ENCODE results near the gene FOXL1. TPM values are rescaled to one million over a fixed set of nuclear protein-coding genes. Genes with fewer than 3 reads are reported as not detected.

The FOXL1 gene
- total and polyA plus RNA-seq, 4 donors = 0.41 to 2.5 (median 1.4) TPM

GRCh38 chr16:86610779-86611524, 32.6 kb downstream of the FOXL1 start:
- Histone ChIP-seq H3K36me3 (ENCODE audit: control insufficient read depth in 4 of 4, insufficient read depth in 4 of 4, low read length in 4 of 4) (no peaks in the 10 kb centered on the region), H3K27me3 (ENCODE audit: control insufficient read depth in 3 of 3, insufficient read depth in 3 of 3, low read length in 2 of 3) (peaks cover 0 to 23% (median 13%) of the 10 kb centered on the region in 3 donors), H3K4me1 (ENCODE audit: control insufficient read depth in 5 of 5, insufficient read depth in 5 of 5, low read length in 5 of 5) (peaks cover 0 to 16% (median 13%) of the 10 kb centered on the region in 5 donors), H3K27ac (ENCODE audit: low read depth in 1 of 2, low read length in 1 of 2) (no peak overlapping the region), H3K9me3 (ENCODE audit: control insufficient read depth in 4 of 4, insufficient read depth in 3 of 4, low read length in 3 of 4) (no peaks in the 10 kb centered on the region), H3K4me3 (no peak overlapping the region), H3K9ac (ENCODE audit: insufficient read depth in 1 of 2, low read length in 2 of 2) (no peak overlapping the region)
- 65 to 76% methylated on average over 18 of the region's 18 CpGs for WGBS, 2 donors
- DNase-seq (no peak), ATAC-seq (ENCODE audit: insufficient read depth, low FRiP score) (no peak)
- TF ChIP-seq, protein P1, sequence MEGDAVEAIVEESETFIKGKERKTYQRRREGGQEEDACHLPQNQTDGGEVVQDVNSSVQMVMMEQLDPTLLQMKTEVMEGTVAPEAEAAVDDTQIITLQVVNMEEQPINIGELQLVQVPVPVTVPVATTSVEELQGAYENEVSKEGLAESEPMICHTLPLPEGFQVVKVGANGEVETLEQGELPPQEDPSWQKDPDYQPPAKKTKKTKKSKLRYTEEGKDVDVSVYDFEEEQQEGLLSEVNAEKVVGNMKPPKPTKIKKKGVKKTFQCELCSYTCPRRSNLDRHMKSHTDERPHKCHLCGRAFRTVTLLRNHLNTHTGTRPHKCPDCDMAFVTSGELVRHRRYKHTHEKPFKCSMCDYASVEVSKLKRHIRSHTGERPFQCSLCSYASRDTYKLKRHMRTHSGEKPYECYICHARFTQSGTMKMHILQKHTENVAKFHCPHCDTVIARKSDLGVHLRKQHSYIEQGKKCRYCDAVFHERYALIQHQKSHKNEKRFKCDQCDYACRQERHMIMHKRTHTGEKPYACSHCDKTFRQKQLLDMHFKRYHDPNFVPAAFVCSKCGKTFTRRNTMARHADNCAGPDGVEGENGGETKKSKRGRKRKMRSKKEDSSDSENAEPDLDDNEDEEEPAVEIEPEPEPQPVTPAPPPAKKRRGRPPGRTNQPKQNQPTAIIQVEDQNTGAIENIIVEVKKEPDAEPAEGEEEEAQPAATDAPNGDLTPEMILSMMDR (IDR thresholded peaks at IDR 0.05; ENCODE audit: control extremely low read depth, extremely low read depth) = no peak

GRCh38 chr16:86611525-86611855, 33.1 kb downstream of the FOXL1 start:
- Histone ChIP-seq H3K4me1 (ENCODE audit: control insufficient read depth in 5 of 5, insufficient read depth in 5 of 5, low read length in 5 of 5) (peaks cover 0 to 16% (median 13%) of the 10 kb centered on the region in 5 donors), H3K36me3 (ENCODE audit: control insufficient read depth in 4 of 4, insufficient read depth in 4 of 4, low read length in 4 of 4) (no peaks in the 10 kb centered on the region), H3K27ac (ENCODE audit: low read depth in 1 of 2, low read length in 1 of 2) (no peak overlapping the region), H3K4me3 (no peak overlapping the region), H3K9me3 (ENCODE audit: control insufficient read depth in 4 of 4, insufficient read depth in 3 of 4, low read length in 3 of 4) (no peaks in the 10 kb centered on the region), H3K9ac (ENCODE audit: insufficient read depth in 1 of 2, low read length in 2 of 2) (no peak overlapping the region), H3K27me3 (ENCODE audit: control insufficient read depth in 3 of 3, insufficient read depth in 3 of 3, low read length in 2 of 3) (peaks cover 0 to 19% (median 13%) of the 10 kb centered on the region in 3 donors)
- DNase-seq (peak; percentile 91 to 96 (median 96)), ATAC-seq (ENCODE audit: insufficient read depth, low FRiP score) (no peak)
- 70 to 82% methylated on average over 7 of the region's 7 CpGs for WGBS, 2 donors
- TF ChIP-seq, protein P1 (IDR thresholded peaks at IDR 0.05; ENCODE audit: control extremely low read depth, extremely low read depth) = no peak

DNA sequence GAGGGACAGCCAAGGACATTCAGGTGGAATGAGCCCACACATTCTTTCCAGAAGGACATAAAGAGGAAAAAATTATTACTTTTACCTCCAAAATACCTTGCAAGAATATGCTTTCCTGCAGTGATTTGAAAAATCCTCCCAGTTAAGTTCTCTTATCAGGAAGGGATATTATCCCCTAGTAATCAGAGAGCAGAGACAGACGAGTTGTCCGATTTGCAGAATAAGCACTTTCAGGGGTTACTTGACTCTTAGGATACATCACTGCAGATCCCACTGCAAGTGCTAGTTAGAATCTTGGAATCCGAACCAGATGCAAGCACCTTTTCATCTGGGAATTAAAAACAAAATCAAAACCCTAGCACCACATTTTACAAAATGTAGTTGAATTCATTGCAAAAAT, 33.6 kb downstream of the FOXL1 start:
- Histone ChIP-seq H3K36me3 (ENCODE audit: control insufficient read depth in 4 of 4, insufficient read depth in 4 of 4, low read length in 4 of 4) (no peaks in the 10 kb centered on the region), H3K27me3 (ENCODE audit: control insufficient read depth in 3 of 3, insufficient read depth in 3 of 3, low read length in 2 of 3) (peaks cover 0 to 18% (median 13%) of the 10 kb centered on the region in 3 donors), H3K4me3 (no peak overlapping the region), H3K9me3 (ENCODE audit: control insufficient read depth in 4 of 4, insufficient read depth in 3 of 4, low read length in 3 of 4) (no peaks in the 10 kb centered on the region), H3K9ac (ENCODE audit: insufficient read depth in 1 of 2, low read length in 2 of 2) (no peak overlapping the region), H3K27ac (ENCODE audit: low read depth in 1 of 2, low read length in 1 of 2) (no peak overlapping the region), H3K4me1 (ENCODE audit: control insufficient read depth in 5 of 5, insufficient read depth in 5 of 5, low read length in 5 of 5) (peaks cover 0 to 16% (median 13%) of the 10 kb centered on the region in 5 donors)
- TF ChIP-seq, protein P1 (IDR thresholded peaks at IDR 0.05; ENCODE audit: control extremely low read depth, extremely low read depth) = no peak
- WGBS, 2 donors = 74 to 88% methylated on average over 3 of the region's 3 CpGs
- ATAC-seq (ENCODE audit: insufficient read depth, low FRiP score) = no peak
- DNase-seq = no peak

All from lung (tissue), 12 donors.